ENCODE data around the gene GPX4. TPM values are rescaled to one million over a fixed set of nuclear protein-coding genes. Genes with fewer than 3 reads are reported as not detected.

The GPX4 gene
- total RNA-seq, 1 donor from 2014 or later = 289 TPM

DNA sequence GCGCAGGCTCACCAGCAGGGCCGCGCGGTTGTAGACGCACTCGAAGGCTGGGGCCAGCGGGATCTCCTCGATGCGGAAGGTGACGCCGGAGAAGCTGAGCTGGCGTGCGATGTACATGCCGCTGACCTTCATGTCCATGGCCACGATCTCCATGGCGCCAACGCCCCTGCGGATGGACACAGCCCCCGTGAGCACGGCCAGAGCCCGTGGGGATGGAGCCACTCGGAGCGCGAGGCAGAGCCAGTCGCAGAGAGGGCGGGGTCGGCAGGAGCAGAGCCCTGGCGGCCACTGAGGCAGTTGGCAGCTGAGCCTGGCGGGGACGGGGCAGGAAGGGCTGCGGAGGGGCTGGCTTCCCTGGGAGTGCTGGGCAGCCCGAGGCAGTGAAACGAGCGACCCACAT, 15.2 kb downstream of the GPX4 start:
- H4K20me1 ChIP-seq (ENCODE audit: low read depth) = peaks cover 8% of the 10 kb centered on the region
- H3K4me3 ChIP-seq = no peak overlapping the region
- no peak overlapping the region for H2AFZ ChIP-seq (replicated peaks)
- H3K27ac ChIP-seq = no peak overlapping the region
- no peaks in the 10 kb centered on the region for H3K36me3 ChIP-seq
- H3K79me2 ChIP-seq (ENCODE audit: low read depth) = no peaks in the 10 kb centered on the region
- no peak overlapping the region for H3K9ac ChIP-seq
- no peak for TF ChIP-seq CTCF (IDR thresholded peaks at IDR 0.05)
- TF ChIP-seq EZH2 (IDR thresholded peaks at IDR 0.05) = no peak
- TF ChIP-seq EZH2phosphoT487 (IDR thresholded peaks at IDR 0.05) = no peak
- Mint-ChIP-seq H3K27ac (no peak overlapping the region), H3K9me3 (no peaks in the 10 kb centered on the region), H3K4me3 (no peak overlapping the region), H3K27me3 (ENCODE audit: insufficient read depth, low read depth) (peaks cover 2% of the 10 kb centered on the region), H3K4me1 (no peaks in the 10 kb centered on the region), H3K36me3 (peaks cover 7% of the 10 kb centered on the region)
- H3K27me3 ChIP-seq = no peaks in the 10 kb centered on the region
- H3F3A ChIP-seq (ENCODE audit: low read depth) = peaks cover 3% of the 10 kb centered on the region
- DNase-seq (ENCODE audit: low spot score) = no peak
- no peak overlapping the region for H3K4me2 ChIP-seq
- no peaks in the 10 kb centered on the region for H3K4me1 ChIP-seq
- no peaks in the 10 kb centered on the region for H3K9me3 ChIP-seq (ENCODE audit: low read depth)

- Histone ChIP-seq H3K4me3 (no peak overlapping the region), H3F3A (ENCODE audit: low read depth) (no peaks in the 10 kb centered on the region), H3K27me3 (no peaks in the 10 kb centered on the region), H4K20me1 (ENCODE audit: low read depth) (peaks cover 8% of the 10 kb centered on the region), H3K36me3 (no peaks in the 10 kb centered on the region), H3K27ac (no peak overlapping the region), H3K9me3 (ENCODE audit: low read depth) (no peaks in the 10 kb centered on the region), H2AFZ (replicated peaks) (no peak overlapping the region), H3K79me2 (ENCODE audit: low read depth) (no peaks in the 10 kb centered on the region), H3K4me1 (no peaks in the 10 kb centered on the region), H3K9ac (no peak overlapping the region), H3K4me2 (no peak overlapping the region)
- no peak for DNase-seq (ENCODE audit: low spot score)
- no peak overlapping the region for H3K27ac Mint-ChIP-seq
- no peak overlapping the region for H3K4me3 Mint-ChIP-seq
- H3K9me3 Mint-ChIP-seq = no peaks in the 10 kb centered on the region
- no peak for TF ChIP-seq EZH2phosphoT487 (IDR thresholded peaks at IDR 0.05)
- TF ChIP-seq CTCF (IDR thresholded peaks at IDR 0.05) = no peak
- TF ChIP-seq EZH2 (IDR thresholded peaks at IDR 0.05) = no peak
- H3K4me1 Mint-ChIP-seq = no peaks in the 10 kb centered on the region
- H3K36me3 Mint-ChIP-seq = peaks cover 7% of the 10 kb centered on the region
- H3K27me3 Mint-ChIP-seq (ENCODE audit: insufficient read depth, low read depth) = peaks cover 2% of the 10 kb centered on the region
These were observed 15.9 kb downstream of the GPX4 start for GRCh38 chr19:1119475-1120217.

- Mint-ChIP-seq H3K36me3 (peaks cover 7% of the 10 kb centered on the region), H3K4me1 (no peaks in the 10 kb centered on the region), H3K27me3 (ENCODE audit: insufficient read depth, low read depth) (peaks cover 2% of the 10 kb centered on the region), H3K27ac (no peak overlapping the region), H3K9me3 (no peaks in the 10 kb centered on the region), H3K4me3 (no peak overlapping the region)
- no peak overlapping the region for H3K4me3 ChIP-seq
- no peak for TF ChIP-seq EZH2 (IDR thresholded peaks at IDR 0.05)
- TF ChIP-seq CTCF (IDR thresholded peaks at IDR 0.05) = no peak
- TF ChIP-seq EZH2phosphoT487 (IDR thresholded peaks at IDR 0.05) = no peak
- no peaks in the 10 kb centered on the region for H3F3A ChIP-seq (ENCODE audit: low read depth)
- no peaks in the 10 kb centered on the region for H3K36me3 ChIP-seq
- H2AFZ ChIP-seq (replicated peaks) = no peak overlapping the region
- H4K20me1 ChIP-seq (ENCODE audit: low read depth) = peaks cover 8% of the 10 kb centered on the region
- H3K27ac ChIP-seq = no peak overlapping the region
- no peaks in the 10 kb centered on the region for H3K79me2 ChIP-seq (ENCODE audit: low read depth)
- no peak overlapping the region for H3K9ac ChIP-seq
- H3K4me1 ChIP-seq = no peaks in the 10 kb centered on the region
- H3K27me3 ChIP-seq = no peaks in the 10 kb centered on the region
- no peak overlapping the region for H3K4me2 ChIP-seq
- no peaks in the 10 kb centered on the region for H3K9me3 ChIP-seq (ENCODE audit: low read depth)
- DNase-seq (ENCODE audit: low spot score) = no peak
These were observed 17.6 kb downstream of the GPX4 start for GRCh38 chr19:1121395-1121794.

All from neural progenitor cell (in vitro differentiated cells).